NCI-H1930 (cell line): ENCODE data around the gene SERPINA5.
"Not testable (repeated sequence)": the region's sequence is repeated elsewhere in the genome, so short reads cannot be mapped to it uniquely, and the experiment has no call there.

ENCODE experiments used
- DNase-seq, 2 experiments: peaks; one replicate each; lab custom pipeline; 2025; lab: John Stamatoyannopoulos, UW

SERPINA5 gene

DNA sequence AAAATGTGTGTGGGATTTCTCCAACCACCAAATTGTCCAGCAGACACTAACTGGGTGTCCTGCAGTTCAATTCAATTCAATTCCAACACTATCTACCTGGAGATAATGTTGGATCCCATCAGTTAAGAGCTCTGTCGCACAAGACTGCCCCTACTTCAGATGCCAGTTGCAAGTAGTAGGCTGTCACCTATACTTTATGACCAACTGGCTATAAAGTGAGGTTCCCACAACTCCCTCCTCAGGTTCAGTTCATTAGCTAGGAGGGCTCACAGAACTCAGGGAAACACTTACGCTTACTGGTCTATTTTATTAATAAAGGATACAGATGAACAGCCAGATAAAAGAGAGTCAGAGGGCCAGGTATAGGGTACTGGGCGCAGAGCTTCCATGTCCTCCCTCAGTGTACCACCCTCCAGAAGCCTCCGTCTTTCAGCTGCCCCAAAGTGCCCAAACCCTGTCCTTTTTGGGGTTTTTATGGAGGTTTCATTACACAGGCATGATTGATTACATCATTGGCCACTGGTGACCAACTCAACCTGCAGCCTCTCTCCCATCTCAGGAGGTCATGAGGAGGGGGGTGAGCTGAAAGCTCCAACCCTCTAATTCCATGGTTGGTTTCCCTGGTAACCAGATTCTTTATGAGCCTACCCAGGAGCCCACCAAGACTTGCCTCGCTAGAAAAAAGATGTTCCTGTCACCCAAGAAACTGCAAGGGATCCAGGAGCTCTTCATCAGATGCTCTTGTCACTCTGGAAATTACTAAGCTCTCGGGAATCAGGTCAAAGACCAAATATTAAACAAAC, 7.5 kb upstream of the SERPINA5 start:
- DNase-seq = no peak

DNA sequence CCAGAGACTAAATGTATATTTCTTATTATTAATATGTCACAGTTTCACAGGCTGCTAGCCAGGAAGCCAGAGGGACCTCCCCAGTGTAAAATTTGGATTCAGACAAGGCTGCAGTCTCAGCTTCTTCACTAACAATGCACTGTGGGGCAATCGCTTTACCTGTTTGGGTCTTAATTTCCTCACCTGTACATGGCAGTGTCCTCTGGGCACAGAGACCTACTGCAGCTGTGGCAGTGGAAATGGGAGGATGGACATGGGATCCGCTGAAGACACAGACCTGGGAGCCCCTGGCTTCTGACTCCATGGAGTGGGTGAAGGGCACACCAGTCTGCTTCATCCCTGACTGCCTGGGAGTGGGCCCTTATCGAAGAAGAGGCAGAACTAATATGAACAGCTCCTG, 6.9 kb upstream of the SERPINA5 start:
- DNase-seq = no peak

DNA sequence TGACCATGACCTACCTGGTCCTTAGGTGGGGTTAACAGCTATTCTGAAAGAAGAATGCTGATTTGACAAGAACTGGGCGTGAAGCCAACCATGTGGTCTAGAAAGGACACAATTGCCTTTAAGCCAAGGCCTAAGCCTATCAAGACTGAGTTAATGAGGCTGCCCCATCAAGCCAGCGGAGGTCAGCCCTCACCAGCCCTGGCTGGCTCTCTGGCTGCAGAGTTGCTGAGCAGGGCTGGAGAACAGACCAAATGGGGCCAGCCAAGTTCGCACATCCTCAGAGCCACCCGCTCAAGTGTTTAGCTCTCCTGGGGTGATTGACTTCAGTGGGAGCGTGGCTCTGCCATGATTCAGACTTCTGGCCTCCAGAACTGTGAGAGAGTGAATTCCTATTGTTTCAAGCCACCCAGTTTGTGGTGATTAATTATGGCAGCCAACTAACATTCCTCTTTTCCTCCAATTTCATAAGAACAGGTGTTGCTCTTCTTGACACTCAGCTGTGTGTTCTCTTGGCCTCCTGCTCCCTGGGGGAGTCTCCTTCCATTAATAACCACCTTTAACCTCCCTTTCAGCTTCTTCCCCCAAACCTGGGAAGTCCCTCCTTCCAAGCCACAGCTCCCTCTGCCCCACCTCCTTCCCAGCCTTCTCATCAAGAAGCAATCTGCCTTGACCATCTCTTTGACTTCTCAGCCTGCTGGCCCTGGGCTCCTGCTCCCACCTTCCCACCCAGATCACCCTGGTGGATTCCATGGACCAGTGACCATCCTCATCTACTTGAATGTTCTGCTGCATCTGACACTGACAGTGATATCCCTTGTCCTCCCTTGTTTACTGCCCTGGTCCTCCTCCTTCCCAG, 5.3 kb upstream of the SERPINA5 start:
- DNase-seq = no peak

DNA sequence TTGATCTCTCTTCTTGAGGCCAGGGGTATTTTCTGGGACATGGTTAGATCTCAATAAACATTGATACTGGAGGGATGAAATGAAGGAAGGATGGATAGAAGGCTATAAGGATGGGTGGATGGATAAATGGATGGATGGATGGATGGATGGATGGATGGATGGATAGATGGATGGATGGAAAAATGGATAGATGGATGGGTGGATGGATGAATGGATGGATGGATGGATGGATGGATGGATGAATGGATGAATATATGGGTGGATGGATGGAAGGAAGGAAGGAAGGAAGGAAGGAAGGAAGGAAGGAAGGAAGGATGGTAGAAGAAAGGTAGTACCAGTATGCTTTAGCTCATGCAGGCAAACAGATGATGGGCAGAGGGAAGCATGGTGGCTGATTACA, 3.8 kb upstream of the SERPINA5 start:
- not testable (repeated sequence) for DNase-seq

DNA sequence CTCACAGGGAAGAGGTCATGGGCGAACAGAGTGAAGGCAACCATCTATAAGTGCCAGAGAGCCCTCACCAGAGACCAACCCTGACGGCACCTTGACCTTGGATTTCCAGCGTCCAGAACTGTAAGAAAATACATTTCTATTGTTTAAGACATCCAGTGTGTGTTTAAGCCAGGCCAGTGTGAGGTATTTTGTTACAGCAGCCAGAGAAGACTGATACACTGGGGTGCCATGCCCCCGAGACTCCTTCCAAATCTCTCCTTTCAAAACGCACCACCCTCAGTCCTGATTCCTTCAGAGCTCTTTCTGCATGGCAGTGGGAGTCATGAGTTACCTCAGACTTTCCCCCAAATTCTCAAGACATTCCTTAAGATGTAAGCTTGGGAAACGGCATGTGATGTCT, 2.5 kb upstream of the SERPINA5 start:
- DNase-seq = no peak

DNA sequence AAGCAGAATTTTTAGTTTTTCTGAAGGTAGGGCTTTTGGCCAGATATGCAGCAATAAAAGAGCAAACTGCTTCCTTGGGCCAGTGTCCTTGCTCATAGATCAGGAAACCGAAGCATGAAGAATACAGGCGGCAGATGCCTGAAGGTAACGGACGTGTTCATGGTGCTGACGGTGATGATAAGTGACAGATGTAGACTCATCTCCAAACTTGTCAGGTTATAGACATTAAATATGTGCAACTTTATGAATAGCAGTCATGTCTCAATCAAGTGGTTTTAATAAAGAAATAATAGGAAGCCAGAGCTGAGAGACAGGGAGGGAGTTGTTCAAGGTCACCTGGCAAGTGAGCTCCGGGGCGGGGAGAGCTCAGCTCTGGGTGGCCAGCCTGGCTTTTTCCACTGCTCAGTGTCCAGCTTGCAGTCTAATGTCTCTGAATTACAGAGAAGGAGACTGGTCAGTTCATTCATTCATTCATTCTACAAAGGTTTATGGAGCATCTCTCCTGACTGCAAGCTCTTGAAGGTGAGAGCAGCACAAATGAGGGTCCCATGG, 1.0 kb downstream of the SERPINA5 start:
- DNase-seq = no peak

DNA sequence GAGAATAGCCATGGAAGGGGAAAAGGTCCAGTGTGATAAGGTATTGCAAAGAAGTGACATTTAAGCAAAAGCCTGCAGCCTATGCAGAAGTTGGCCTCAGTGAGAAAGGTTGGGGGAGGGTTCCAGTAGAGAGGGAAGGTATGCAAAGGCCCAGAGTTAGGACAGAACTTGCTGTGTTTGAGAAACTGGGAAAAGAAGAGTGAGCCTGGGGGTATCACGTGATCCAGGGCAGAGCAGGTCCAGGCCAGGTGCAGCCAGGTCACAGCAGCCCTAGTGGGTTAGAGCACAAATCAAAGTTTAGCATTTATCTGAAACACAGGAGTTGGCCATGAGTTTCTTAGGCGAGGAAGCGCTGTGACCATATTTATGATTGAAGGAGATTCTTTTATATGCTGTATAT, 1.6 kb downstream of the SERPINA5 start:
- DNase-seq = no peak

DNA sequence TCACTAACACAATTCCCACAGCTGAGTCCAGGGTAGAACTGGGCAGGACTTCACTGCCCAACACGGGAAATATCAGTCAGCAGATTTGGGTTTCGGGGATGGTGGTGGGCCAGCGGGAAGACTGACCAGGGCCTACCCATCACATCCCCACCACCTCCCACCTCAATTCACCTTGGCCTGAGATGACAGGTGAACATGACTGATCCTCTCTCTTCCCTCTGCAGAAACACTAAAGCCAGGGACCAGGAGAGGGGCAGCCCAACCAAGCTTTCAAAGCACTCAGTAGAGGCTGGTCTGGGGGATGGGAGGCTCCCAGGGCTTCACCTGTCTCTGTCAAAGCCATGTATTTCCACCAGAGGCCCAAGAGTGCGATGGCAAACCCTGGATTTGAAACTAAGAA, 2.3 kb downstream of the SERPINA5 start:
- no peak for DNase-seq

DNA sequence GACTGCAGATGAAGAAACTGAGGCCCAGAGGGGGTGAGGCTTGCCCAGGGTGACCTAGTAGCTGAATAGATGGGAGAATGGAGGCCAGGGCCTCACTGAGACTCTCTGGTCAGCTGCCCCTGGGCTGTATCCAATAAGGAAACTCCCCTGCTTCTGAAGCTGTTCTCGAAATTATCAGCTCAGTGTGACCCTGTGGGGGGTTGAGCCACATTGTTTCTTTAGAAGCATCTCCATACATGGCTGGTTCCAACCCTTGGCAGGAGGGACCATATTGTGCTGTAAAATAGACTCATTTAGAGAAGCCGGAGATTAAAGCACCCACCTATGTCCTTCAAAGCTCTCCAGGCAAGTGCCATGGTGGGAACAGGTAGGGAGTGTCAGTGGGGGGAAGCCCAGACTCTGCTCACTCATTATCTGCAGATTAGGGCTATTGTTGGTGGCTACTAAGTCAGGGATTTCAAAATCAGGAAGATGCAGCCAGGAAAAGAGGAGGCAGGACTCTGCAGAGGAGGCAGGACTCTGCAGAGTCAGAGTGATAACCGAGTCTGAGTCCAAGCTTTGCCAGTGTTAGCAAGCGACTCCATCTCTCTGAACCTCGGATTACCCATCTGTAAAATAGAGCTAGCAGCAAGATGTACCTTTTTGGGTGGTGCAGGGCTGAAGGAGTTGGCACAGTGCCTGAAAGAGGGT, 3.5 kb downstream of the SERPINA5 start:
- DNase-seq = no peak

DNA sequence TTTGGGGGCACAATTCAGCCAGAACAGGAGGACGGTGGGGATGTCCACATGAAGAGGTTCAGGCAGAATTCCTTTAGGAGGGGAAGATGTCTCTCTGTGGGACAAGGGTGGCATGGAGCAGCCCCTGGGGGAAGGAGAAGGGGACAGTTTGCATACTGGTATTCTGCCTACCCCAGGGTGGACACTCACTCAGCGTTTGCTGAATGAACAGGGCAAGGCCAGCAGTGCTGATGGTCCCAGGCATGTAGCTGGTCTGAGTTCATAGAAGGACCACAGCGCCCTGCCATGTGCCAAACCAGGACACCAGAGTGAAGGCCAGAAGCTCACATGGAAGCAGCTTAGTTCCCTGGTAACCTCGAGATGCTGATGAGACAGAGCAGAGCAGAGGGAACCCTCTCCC, 5.4 kb downstream of the SERPINA5 start:
- DNase-seq = no peak

DNA sequence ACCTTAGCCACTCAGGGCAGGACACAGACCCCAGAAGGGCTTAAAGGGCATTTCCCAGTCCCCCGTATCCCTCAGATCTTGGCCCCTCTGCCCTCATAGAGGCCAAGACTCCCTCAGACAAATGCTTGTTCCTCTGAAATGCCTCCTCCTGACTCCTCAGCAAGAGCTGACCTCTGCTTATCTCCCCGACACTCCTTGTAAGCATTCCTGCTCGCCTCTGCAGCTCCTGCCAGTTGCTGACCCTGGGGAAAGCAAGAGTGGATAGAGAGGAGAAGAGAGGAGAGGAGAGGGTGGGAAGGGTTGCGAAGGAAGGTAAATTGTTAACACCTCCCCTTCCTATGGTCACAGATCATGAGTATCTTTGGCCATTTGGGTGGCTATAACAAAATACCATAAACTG, 7.1 kb downstream of the SERPINA5 start:
- no peak for DNase-seq

DNA sequence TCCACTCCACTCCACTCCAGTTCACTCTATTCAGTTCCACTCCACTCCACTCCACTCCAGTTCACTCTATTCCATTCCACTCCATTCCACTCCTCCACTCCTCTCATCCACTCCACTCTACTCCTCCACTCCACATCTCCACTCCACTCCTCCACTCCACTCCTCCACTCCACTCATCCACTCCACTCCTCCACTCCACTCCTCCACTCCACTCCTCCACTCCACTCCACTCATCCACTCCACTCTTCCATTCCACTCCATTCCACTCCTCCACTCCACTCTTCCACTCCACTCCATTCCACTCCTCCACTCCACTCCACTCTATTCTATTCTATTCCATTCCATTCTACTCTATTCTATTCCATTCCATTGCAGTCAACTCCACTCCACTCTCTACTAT, 9.8 kb downstream of the SERPINA5 start:
- DNase-seq = no peak

DNA sequence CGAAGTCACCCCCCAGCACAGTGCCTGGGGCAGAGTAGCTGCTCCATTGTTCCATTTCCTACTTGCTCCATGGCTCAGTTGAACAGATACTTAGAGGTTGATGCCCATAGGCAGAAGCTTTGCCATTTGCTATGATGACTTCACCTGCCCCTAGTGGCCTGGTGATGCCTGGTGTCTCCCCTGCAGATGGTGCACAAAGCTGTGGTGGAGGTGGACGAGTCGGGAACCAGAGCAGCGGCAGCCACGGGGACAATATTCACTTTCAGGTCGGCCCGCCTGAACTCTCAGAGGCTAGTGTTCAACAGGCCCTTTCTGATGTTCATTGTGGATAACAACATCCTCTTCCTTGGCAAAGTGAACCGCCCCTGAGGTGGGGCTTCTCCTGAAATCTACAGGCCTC, 10.6 kb downstream of the SERPINA5 start:
- no peak for DNase-seq

DNA sequence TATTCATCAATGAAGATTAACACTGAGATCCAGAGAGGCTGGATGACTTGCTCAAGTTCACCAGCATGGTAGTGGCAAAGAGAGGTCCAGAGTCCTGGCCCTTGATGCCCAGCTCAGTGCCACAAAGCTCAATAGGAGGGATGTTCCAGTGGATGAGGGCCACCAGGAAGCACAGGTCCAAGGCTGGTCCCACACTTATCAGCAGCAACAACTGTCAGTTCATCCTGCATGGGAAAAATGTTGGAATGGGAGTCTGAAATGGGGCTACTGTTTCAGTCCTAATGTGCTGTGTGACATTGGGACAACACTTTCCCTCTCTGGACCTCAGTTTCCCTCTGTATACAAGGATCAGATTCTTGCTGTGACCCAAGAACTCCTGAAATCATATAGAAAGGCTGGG, 11.2 kb downstream of the SERPINA5 start:
- DNase-seq = no peak

DNA sequence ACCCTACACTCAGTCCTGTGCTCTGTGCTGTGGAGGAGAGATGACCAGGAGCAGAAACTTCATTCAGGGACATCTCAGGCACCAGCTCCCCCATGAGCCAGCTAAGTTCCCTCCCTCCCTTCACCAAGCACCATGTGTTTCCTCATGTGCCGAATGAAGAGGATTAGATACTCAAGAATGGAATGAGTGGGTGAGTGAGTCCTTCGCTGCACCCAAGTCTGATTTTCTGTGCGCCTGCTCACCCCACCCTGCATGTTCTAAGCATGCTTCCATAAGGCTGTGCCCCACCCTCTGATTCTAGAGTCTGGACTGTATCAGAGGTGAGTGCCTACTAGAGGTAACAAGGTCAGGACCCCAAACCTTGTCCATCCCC, 12.1 kb downstream of the SERPINA5 start:
- DNase-seq = no peak

DNA sequence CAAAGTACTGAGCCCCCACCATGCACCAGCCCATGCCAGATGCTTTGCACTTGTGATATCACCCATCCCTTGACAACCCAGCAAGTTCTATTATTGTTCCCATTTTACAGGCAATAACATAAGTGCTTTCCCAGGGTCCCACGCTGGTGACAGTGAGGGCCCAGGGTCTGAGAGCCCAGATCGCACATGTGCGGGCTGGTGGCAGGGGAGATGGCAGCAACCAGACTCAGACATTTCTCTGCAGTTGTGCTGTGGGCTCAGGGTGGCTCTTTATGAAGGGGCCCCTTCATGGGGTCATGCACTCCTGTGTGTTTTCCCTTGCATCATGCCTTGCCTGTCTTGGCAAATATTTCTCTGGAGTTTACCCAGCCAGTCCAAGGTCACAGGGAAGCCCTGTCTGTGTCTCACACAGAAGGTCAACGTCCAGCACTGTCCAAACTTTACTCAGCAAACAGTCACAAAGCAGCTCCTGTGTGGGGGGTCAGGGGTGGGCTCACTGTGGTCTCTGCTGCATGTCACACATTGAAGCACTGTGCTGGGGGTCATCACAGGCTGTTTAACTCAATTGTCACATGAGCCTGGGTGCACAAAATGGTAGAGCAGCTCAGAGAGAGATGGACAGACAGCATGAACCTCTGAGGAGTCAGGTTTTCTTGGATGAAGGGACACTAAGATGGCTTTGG, 12.7 kb downstream of the SERPINA5 start:
- no peak for DNase-seq

DNA sequence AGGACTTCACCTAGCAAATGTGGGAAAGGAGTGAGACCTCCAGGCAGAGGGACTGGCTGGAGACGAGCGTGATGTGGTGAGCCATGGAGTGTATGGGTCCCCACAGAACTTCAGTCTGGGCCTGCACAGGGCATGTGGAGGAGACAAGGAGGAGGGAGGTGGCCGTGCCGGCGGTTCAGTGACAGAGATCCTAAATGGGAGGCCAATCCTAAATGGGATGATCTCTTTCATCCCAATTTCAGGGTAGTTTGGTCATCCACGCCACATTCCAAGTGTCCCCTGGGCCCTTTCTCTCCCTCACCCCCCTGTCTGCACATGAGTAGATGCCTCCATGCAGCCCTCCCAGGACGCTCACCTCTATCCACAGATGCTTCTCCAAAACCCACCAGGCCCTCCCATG, 13.2 kb downstream of the SERPINA5 start:
- no peak for DNase-seq

DNA sequence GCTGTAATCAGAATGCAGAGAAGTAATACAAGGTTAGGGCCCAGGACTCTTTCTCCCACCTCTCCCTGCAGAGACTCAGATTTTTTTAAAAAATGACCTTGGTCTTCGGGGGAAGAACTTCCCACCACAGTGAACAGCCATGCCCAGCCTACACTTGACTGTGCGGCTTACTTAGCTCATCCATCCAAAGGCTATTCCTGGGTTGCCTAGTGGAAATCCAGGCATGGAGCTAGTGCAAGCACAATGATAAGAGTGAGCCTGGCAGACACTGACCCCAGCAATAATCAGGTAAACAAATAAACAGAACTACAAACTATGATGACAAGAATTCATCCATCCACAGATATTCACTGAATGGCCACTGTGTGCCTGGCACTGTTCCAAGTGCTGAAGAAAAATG, 14.7 kb downstream of the SERPINA5 start:
- DNase-seq = no peak

DNA sequence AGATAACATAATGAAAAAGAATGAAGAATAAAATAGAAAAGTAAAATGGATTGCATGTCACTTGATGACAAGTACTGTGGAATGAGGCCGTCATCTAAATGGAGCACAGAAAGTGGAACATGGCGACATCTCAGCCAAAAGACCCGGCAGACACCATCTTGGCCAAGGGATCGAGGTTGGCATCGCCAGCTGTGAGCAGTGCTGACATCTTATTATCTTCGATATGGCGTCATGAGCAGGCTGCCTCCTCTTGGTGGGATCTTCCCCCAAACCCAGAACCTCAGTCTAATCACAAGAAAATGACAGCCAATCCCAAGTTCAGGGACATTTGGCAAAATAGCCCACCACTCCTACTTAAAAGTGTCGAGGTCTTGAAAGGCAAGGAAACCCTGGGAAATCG, 15.1 kb downstream of the SERPINA5 start:
- no peak for DNase-seq

DNA sequence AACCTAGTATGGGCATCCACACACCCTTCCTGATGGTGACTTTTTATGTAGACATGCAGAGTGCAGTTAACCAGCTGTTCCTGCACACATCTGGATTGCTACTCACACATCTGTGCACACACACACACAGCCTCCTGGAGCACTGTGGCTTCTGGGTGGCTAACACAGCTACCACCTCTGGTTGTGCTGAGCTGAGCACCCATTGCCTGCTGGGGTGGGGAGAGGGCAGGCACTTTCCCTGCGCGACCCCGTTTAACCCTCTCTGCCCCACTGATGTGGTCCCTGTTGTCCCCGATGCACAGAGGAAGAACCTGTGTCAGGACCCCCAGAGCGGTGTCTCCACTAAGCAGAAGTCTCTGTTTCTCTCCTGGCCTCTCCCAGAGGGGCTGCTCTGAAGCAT, 16.6 kb downstream of the SERPINA5 start:
- no peak for DNase-seq

DNA sequence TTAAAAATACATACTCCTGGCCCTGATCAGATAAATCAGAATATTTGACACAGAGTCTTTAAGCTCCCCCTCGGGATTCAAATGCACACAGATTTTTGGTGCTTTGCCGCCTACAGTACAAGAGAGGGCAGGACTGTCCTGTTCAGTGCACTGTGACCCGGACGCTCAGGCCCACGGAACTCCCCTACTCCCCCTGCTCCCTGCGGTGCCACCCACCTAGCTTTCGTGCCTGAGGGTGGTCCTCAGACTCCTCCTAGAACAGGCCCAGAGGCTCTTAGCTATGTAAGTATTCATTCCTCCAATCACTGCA, 17.2 kb downstream of the SERPINA5 start:
- DNase-seq = no peak
